ENCODE measurements around the gene IGF1R.
"Not testable (repeated sequence)": the region's sequence is repeated elsewhere in the genome, so short reads cannot be mapped to it uniquely, and the experiment has no call there.

Gene IGF1R

DNA sequence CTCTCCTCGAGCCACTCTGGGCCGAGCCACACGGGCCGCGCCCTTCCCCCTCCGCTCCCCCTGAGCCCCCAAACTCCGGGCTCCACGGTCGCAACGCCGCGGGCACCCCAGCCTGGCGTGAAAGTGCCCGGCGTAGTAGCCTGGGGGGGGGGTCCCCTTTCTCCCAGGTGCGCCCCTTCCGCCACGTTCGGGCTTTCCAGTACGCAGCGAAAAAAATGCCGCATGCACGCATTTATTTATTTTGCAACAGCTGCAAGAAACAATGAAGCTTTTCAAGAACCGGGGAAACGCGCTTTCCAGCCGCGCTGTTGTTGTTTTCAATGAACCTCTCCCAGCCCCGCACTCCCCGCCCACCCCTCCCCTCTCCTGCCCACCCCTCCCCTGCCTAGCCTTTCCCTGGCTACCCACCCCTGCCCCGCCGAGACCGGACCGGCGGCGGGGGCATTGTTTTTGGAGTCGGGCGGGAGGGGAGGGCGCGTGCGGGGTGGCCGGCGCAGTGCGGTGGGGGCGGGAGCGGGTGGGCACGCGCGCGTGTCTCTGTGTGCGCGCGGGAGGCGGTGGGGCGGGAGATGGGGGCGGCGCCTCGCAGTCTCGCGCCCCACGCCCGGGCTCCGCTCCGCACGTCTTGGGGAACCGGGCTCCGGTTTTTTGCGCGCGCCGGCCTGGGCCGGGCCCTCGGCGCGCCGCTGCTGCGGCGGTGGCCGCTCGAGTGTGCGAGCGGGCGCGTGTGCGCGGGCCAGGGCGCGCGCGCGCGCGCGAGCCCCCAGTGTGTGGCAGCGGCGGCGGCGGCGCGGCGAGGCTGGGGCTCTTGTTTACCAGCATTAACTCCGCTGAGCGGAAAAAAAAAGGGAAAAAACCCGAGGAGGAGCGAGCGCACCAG, at the start of gene IGF1R:
TSS of gene IGF1R (plus strand) at position 766 of the 880 bp plus-strand sequence. CDS start 1,043 bp downstream, outside the sequence.
- DNase-seq, result peak; percentile 82

DNA sequence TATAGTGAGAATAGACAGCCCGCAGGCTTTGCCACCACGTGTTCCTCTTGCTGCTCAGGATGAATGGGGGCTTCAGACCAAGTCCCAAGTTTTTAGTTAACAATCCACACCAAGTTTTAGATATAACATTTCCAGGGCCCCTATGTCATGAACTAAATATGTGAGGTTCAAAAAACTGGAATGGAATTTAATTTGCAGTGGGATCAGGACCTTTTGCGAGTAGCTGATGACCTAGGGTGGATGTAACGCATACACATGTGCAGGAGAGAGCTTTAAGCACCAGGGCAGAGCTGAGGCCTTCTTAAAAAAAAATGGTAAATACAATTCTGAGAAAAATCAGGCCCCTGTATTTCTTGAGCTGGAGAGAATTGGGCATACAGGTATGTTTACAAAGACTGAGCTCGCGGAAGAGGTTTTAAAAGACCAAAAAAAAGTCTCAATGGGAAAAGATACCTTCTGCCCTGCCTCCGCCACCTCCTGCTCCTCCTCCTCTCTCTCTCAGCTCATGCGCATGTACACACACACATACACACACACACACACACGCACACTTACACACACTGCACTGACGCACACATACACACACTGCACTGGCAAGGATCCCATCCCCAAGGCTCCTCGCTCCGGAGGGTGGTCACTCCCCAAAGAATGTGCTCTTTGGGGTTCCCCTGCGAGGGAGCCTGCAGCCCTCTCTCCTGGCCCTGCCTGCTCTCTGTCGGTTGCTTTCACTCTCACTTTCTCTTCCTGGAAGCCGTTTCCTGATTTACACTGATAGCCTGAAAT, 48.2 kb upstream of the IGF1R start:
- DNase-seq, result peak; percentile 44

DNA sequence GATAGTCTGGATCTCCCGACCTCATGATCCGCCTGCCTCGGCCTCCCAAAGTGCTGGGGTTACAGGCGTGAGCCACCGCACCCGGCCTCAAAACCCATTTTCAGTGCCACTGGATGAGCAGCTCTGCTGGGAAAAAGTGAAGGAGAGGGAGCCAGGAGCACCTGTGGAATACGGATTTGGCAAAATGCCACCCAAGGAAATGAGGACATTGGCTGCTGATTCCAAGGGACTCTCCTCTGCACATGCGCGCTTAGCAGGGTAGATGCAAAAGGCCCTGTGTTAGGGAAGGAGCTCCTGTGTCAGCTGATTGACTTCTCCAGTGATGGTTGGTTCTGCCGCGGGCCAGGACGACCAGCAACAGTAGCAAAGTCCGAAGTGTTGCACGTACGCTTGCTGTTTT, 43.4 kb upstream of the IGF1R start:
- no peak for DNase-seq

- no peak for DNase-seq
These were observed 39.0 kb upstream of the IGF1R start for GRCh38 chr15:98609144-98609852.

GRCh38 chr15:98610991-98611390, 37.3 kb upstream of the IGF1R start:
- DNase-seq, result no peak

DNA sequence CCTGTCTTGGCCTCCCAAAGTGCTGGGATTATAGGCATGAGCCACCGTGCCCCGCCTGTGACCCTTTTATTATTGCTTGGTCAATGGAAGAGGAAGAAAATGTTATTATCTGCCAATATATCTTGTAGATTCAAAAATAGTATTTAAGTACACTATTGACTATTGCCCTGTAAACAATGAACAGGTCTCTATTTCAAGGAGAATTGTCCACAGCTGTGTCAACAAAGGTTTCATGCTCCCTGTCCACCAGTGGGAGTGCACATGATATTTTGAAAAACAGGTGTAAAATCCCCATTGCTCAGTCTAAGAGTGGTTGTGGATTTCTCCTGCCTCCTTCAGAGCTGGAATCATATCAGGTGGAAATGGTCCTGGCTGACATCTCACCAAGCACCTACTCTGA, 36.5 kb upstream of the IGF1R start:
- no peak for DNase-seq

DNA sequence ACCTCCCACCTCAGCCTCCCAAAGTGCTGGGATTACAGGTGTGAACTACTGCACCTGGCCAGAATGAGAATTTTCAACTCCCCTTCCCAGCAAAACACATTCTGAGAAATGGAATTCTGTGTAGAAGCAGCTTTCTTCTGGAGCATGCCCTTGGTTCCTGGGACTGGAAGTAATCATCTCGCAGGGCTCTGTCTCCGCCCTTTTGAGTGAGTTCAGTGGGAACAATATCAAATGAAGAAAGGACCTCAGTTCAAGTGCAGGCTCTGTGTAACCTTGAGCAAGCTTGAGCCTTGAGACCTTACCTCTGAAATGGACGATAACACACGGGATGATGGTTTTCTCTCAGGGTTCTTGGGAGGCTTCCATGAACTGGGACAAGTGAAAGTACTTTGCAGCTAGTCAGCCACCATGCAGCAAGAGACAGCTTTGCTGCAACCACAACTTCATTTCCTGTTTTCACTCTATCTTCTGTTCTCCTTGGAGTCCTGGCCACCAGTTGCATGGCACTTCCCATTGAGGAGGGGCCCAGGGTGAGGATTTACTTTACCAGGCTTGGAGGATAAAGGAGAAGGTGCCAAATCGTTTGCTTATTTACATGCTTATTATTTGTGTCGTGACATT, 35.7 kb upstream of the IGF1R start:
- DNase-seq, result no peak

GRCh38 chr15:98614681-98615080, 33.7 kb upstream of the IGF1R start:
- no peak for DNase-seq

- DNase-seq, result no peak
These were observed 31.9 kb upstream of the IGF1R start for GRCh38 chr15:98616397-98616796.

DNA sequence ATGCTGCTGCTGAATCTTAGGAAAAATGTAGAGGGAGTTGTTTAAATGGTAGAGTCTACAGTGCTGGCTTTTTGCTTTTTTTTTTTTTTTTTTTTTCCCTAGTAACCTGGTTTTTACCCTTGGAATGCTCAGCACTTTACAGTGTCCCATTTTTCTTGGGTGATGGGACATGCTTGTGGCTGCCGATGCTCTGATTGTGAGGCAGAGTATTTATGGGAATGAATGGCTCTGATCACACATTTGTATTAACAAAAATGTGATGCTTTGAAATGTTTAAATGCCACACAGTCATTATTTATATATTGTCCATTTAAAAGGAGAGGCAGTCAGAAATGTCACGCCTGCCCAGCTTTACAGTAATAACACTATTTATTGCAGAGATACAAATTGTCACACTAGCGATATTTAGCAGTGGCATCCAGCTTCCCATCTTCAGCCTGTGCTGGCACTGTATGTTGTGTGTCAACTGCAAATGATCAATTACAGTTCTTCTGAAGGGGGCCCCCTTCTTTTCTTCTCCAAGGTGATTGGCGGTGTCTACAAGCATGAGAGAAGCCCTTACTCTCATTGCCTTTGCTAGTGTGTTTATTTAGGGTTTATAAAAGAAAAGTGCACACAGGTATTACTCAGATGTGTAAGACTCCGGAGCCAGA, 30.9 kb upstream of the IGF1R start:
- DNase-seq, result no peak

DNA sequence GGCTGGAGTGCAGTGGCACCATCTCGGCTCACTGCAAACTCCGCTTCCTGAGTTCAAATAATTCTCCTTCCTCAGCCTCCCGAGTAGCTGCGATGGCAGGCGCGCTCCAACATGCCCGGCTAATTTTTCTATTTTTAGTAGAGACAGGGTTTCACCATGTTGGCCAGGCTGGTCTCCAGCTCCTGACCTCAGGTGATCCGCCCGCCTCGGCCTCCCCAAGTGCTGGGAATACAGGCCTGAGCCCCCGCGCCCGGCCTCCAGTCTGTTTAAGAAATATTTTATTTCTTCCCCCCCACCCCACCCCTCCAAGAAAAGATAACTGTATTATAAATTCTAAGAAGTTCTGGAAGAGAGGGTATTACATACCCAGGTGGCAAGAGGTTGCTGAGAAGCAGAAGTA, 29.8 kb upstream of the IGF1R start:
- not testable (repeated sequence) for DNase-seq

DNA sequence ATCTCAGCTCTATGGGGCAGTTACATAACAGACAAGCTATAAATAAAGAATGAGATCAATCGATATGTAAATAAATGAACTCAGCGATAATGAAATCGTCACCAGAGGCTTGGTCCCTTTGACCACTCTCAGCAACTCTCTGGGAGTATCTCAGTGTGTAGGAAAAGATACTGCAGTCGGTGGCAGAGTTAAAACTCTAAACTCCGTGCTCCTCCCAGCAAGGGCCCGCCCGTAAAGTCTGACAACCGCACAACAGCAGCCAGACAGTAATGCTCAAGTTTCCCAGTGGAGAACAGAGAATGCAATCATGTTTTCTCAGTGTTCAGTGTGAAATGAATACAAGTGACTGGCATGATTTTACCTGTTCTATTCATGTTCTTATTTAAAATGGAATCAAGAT, 28.3 kb upstream of the IGF1R start:
- no peak for DNase-seq

DNA sequence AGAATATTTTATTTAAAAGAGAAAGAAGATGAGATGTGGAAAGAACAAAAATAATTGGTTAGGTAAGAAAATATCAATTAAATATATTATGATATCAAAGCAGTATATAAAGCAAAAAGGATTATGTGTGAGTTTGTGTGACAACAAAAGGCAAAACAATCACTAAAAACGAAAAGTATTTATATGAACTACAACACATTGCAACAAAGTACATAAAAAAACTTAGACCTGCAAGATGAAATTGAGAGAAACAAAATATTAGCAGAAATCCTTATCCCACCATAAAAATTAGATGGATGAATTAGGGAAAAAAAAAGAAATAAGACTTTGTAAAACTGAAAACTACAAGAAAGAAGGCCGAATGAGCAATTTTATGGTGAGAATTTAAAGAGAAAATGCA, 27.3 kb upstream of the IGF1R start:
- no peak for DNase-seq

DNA sequence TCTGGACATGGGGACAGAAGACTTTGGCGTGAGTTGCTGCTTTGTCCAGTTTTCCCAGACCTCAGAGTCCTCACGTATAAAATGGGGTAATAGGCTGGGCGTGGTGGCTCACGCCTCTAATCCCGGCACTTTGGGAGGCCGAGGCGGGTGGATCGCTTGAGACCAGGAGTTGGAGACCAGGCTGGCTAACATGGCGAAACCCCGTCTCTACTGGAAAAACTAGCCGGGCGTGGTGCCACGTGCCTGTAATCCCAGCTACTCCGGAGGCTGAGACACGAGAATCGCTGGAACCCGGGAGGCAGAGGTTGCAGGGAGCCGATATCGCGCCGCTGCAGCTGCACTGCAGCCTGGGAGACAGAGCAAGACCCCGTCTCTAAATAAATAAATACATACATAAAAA, 22.7 kb upstream of the IGF1R start:
- DNase-seq, result no peak

GRCh38 chr15:98626153-98626552, 22.2 kb upstream of the IGF1R start:
- no peak for DNase-seq

GRCh38 chr15:98628216-98628615, 20.1 kb upstream of the IGF1R start:
- no peak for DNase-seq

- DNase-seq, result no peak
These were observed 12.5 kb upstream of the IGF1R start for GRCh38 chr15:98635848-98636247.

DNA sequence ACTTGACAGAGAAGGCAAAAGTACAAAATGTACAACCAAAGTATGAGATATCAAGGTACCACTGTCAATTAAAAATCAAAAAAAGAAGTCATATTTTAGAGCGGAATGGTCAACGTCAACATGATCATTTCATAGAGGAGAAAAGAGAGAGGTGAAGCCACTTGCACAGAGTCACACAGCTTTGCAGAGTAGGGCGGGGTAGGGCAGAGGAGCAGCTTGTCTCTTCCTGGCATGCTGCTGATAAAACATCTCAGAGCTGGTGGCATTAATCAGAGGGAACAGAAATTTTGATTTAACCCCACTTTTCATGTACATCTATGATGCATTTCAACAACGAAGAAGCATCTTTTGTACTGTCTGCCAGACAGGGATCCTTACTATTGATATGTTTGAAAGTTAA, 5.2 kb upstream of the IGF1R start:
- DNase-seq, result no peak

GRCh38 chr15:98646546-98647025, 1.8 kb upstream of the IGF1R start:
- DNase-seq, result no peak

DNA sequence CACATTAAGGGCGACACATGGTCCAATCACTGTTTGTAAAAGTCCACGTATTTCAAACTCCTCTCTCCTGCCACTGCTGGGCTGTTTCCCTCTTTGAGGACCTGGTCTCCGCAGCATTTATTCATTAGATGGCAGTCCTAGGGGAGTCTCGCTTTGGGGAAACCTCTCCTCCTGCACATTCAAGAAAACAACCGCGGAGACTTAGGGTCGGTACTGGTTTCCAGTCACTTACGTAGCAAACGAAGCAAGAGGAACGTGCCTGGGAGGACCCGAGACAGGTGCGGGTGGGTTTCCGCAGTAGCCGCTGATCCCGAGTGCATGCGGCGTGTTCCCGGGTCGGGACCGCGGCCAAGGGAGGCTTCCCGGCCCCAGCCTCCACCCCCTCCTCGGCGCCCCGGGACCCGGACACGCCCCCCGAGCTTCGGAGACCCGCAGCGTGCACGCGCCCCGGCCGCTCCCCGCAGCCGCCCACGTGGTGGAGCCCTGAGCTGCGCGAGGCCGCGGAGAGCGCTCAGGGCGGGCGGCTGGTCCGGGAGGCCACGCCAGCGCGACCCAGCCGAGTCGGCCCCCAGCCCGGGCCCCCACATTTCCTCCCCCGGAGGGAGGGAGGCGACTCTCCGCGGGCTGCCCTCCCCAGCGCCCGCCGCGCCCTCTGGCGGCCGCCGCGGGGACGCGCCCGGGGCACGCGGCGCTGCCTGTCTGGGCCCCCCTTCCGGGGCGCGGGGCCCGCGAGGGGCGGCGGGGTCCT, 1.1 kb upstream of the IGF1R start:
- peak; percentile 71 for DNase-seq

- peak; percentile 27 for DNase-seq
These were observed 524 bp downstream of the IGF1R start for GRCh38 chr15:98648654-98649471.

Measured in stimulated activated CD4-positive, alpha-beta T cell treated with anti-CD3 and anti-CD28 coated beads, Interleukin-1b, Interleukin-23, amount 100 ng/mL, for 48 hours (primary cell).